ENCODE results near the gene PTPRB.

Gene PTPRB

DNA sequence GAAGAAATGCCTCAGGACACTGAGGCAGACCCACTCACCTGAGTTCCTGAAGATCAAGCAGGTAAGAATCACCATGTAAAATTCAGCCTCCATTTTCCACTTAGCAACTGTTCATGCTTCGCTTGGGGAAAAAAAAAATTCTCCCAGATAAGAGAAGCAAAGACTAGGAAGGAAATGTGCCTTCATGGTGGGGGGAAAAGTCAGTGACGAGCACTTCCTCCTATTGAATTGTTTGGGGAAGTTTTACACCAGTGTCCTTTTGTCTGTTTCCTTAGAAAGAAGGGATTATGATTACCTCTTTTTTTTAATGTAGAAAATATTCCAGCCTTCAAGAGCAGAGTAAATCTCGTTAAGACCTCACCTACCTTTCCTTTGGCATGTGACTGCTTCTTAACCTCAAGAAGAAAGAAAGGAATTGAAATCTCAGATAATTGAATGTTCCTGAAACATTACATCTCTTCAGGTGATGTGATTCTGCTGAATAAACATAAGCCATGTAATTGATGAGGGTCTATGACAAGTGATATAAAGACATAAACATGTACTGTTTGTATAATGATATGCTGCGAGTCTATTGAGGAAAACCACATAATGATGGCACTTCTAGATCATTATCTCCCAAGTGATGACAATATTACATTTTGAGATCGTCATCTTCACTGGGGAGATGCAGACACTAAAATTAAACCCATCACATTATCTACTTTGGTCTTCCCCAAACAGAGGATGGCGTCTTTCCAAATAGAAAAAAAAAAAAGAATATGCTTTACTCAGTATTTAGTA is at the start of gene PTPRB:
TSS of gene PTPRB (minus strand) at position 127 of the 783 bp plus-strand sequence. CDS start at position 93, 34 bp downstream.
- DNase-seq: no peak

DNA sequence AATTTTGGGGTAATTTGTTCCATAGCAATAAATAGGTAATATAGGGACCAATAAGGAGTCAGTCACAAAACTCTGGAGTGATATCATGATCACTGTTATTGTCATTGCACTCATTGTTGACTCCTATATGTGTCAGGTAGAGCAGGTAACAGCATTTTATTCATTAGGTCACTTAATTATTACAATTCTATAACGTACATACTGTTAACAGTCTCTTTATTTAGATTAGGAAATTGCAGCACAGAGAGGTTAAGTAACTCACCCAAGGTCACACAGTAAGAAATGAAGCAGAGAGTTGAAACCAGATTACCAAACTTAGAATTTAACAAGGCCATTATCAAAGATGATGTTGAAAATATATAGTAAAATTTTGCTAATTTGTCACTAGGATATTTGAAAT is 49.7 kb upstream of the PTPRB start:
- DNase-seq: no peak

- no peak for DNase-seq
Measured at GRCh38 chr12:70686299-70686698, 49.1 kb upstream of the PTPRB start.

GRCh38 chr12:70683976-70684375 is 46.7 kb upstream of the PTPRB start:
- DNase-seq: no peak

DNA sequence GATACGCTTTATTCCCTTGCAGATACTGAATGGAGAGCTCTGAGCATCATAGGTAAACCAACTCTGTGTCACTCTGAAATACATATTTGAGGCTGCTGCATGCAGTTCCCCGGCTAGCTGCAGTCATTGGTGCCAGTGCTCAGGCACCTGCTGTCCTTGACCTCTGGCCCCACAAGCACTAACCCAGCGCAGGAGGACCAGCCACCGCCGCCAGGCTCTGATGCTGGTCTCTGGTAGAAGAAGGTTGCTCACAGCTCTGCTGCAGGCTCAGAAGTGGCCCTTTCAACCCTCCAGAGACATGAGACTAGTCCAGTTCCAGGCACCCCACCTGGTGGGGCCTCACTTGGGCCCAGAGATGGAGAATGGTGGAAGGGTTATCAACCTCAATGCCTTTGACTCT is 34.5 kb upstream of the PTPRB start:
- DNase-seq: no peak

DNA sequence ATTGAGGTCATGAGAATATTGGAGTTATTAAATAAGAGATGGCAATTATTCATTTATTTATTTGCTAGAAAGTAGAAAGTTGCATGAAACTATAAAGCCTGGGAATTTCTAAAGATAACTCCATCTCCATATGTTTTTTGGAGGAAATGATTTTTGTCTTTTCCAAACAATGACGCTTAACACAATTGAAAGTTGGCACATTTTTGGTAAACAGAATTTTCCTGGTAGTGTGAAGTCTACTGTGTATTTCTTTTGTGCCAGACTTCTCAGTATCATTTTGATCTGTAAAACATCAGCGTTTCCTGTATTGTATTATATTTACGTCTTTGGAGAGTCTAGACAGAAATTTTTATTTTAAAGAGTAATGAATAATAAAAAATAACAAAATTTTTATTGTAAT is 33.7 kb upstream of the PTPRB start:
- no peak for DNase-seq

GRCh38 chr12:70667253-70667652 is 30.0 kb upstream of the PTPRB start:
- no peak for DNase-seq

DNA sequence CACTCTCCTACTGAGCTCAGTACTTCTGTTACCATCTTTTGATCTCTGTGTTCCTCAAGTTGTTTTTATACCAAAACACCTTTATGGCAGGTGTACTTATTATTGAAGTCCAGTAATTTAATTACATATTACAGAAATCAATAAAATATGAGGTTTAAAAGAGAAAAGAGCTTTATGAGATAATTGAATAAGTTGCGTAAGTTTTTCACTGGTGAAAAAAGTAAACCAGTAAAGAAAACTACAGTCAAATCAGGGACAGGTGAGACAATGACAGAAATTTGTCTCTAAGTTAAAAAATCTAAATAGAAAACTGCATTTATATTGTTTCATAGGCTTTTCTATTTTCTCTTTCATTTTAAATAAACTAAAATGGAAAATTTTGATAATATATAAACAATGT is 29.1 kb upstream of the PTPRB start:
- DNase-seq: no peak

GRCh38 chr12:70664465-70664881 is 27.2 kb upstream of the PTPRB start:
- no peak for DNase-seq

GRCh38 chr12:70663838-70664237 is 26.6 kb upstream of the PTPRB start:
- no peak for DNase-seq

GRCh38 chr12:70661466-70662161 is 24.4 kb upstream of the PTPRB start:
- DNase-seq: no peak

DNA sequence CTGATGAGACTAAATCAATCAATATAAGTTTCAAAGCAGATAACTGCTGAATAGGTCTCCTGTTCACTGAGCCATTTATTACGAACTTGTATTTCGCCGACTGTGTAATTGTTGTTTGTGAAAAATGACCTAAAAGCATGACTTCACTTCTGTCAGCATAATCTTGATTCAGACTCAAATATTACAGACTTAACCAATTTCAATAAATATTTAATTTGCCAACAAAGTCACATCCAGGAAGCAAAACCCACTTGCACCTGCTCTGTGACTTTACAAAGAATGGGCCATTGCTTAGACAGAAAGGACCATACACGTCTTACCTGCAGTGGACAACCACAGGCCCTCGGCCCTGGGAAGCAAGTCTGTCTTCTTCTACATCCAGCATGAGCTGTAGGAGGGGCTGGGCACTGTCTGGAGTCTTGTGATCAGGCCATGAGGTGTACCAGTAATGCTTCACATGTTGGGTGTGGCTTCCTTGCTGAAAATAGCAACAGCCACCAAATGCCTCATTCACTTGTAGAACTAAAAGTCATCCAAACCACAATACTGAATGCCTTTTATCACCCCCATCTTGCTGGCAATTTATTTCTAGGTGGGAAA is 23.5 kb upstream of the PTPRB start:
- peak; percentile 1 for DNase-seq

GRCh38 chr12:70660002-70660604 is 22.9 kb upstream of the PTPRB start:
- DNase-seq: no peak

DNA sequence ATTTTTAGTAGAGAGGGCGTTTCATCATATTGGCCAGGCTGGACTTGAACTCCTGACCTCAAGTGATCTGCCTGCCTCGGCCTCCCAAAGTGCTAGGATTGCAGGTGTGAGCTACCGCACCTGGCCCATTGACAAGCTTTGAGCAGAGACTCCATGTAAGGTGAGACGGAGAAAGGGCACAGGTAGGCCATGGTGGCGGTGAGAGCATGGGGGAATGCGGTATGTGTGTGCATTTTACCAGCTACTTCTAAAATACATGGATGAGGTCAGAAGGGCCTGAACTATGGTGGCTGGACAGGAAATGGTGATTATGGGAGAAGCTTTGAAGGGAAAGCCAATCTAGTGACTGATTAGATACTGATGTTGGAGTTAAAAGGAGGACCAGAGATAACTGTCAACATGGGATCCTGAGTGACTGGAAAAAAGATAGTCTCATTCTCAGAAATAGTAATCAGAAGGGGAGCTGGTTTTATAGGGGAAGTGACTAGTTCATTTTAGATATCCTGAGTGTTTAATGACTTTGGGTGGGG is 21.9 kb upstream of the PTPRB start:
- no peak for DNase-seq

DNA sequence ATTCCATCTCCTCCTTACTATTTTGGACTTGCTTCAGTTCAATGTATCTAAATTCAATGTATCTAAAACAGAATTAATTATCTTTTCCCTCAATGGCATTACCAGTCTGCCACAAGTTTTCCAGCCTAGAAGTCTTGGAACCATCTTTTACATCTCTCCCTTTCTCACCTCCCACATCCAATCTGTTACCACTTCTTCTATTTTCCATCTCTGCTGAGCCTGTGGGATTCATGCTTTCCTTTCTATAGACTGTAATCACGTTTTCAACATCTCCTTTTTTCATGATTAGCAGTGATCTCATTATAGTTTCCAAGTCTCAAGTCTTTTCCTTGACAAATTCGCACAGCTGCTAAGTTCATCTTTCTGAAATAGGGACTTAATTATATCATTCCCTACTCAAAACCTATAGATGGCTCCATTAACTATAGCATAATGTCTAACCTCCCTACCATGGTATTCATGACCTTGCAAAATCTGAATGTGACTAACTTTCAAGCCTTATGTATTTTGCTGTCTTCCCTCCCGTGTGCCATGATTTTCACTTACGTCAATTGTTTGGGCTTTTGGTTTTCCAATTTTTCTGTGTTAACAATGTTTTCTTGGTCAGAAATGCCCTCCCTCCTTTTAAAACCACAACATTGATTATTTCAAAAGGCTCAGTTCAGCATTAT is 20.5 kb upstream of the PTPRB start:
- DNase-seq: no peak

GRCh38 chr12:70652451-70652850 is 15.2 kb upstream of the PTPRB start:
- DNase-seq: no peak

GRCh38 chr12:70648831-70649230 is 11.6 kb upstream of the PTPRB start:
- no peak for DNase-seq

DNA sequence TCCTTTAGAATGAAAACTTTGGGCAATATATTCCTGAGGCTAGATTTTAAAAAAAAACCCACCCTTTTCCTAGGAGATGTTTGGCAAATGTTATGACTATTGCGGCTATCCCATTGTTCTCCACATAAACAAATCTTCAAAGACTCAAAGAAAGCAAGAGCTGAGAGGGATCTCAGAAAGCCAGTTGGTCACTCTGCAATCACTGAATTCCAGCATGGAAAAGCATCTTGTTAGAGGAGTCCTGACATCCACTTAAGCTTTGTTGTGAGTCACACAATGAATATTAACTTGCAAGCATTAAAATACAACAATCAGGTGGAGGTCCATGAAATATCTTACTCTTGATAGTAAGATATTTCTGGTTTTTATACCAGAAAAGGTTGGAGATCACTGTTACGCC is 11.0 kb upstream of the PTPRB start:
- DNase-seq: no peak

DNA sequence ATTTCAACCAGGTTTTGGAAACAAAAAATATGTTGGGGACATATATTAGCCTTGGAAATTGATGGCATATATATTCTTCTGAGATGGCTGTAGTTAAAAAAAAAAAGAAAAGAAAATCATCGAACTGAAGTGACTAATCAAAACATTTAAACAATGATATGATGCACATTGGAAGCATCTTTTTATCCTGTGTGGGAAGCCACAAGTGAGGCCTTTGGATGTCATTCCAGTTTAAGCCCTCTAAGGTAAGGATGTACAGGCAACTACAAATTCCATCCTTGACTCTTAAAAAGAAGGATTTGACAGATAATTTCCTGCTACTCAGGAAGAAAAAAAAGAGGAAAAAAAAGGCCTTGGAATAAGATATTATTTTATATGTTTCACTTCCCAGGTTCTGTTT is 9.6 kb upstream of the PTPRB start:
- no peak for DNase-seq

GRCh38 chr12:70645494-70646317 is 8.5 kb upstream of the PTPRB start:
- DNase-seq: peak; percentile 23

DNA sequence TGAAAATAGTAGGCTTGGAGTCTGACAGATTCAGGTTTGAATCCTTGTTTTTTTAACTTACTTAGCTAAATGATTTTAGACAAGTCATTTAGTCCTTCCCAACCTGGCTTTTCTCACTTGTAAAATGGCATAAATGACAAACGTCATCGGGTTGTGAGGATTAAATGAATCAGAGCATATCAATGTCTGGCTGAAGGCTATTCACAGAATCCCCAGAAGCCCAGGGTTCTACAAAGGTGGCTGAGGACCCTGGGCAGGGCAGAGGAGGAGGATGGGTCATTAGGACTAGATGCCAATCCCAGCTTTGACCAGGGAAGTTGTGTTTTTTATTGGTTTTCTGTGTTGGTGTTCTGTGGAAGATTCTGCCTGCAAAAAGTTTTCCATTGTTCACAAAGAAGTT is 7.6 kb upstream of the PTPRB start:
- DNase-seq: no peak

DNA sequence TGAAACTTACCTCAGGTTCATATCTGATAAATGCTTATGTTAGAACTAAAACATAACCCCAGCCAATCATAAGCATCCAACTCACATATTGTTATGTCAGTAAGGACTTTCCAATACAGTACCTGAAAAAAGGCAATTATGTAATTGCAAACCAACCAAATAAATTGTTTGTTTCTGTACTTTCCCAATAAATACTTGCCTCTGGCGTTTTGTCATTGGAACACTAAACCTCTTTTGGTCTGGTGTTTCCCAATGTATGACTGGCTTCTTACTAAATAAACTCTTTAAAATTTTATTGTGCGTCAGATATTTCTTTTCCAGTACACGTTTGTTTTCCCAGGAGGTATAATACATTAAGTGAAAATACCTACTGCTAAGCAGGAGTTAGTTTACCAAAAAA is 6.7 kb upstream of the PTPRB start:
- no peak for DNase-seq

All from activated CD4-positive, alpha-beta T cell treated with anti-CD3 and anti-CD28 coated beads, Interleukin-2, amount 50 U/mL, for 16 hours (primary cell).